SK-N-MC (cell line): Measurements from ENCODE around the gene GPC6.

Experiments
- DNase-seq: peaks from one replicate; pipeline ENCODE4 v3.0.0-alpha.2; 2011; ENCODE audit warnings: low read depth, low spot score
- H3K27ac ChIP-seq: fragments of 200-600 bp; sonication (generic); 2 replicates; pipeline ENCODE4 v1.5.1; 2016; ENCODE audit warnings: mixed run types
- H3K36me3 ChIP-seq: fragments of 200-600 bp; sonication (generic); 2 replicates; pipeline ENCODE4 v1.6.1; 2017; ENCODE audit warnings: antibody characterized with exemption, low read length, mixed read lengths; ENCODE audit not compliant: insufficient read depth
- H3K4me3 ChIP-seq: fragments of 200-600 bp; sonication (generic); 2 replicates; pipeline ENCODE4 v1.5.1; 2016
- H3K9ac ChIP-seq: fragments of 200-600 bp; sonication (generic); 2 replicates; pipeline ENCODE4 v1.8.0; 2017; ENCODE audit warnings: mixed run types, mixed read lengths; ENCODE audit not compliant: insufficient read length
- H3K9me3 ChIP-seq: fragments of 200-600 bp; sonication (generic); 2 replicates; pipeline ENCODE4 v1.6.1; 2017; ENCODE audit warnings: low read depth, mild to moderate bottlenecking, antibody characterized with exemption, low read length, moderate library complexity, mixed read lengths
- EZH2 ChIP-seq: fragments of 200-600 bp; sonication (generic); IDR thresholded peaks from one replicate; pipeline ENCODE4 v1.6.1; 2017; ENCODE audit warnings: antibody characterized with exemption
- FOXP2 ChIP-seq: optimal IDR thresholded peaks from 2 replicates; pipeline ENCODE3; 2011; ENCODE audit warnings: mild to moderate bottlenecking, moderate library complexity; ENCODE audit not compliant: insufficient read depth; ENCODE audit errors: extremely low read length, control extremely low read depth
- POLR2AphosphoS5 ChIP-seq: IDR thresholded peaks from 2 replicates; pipeline ENCODE4 v1.6.1; 2012; ENCODE audit warnings: mild to moderate bottlenecking, low read depth, low read length, borderline replicate concordance

GPC6 gene

DNA sequence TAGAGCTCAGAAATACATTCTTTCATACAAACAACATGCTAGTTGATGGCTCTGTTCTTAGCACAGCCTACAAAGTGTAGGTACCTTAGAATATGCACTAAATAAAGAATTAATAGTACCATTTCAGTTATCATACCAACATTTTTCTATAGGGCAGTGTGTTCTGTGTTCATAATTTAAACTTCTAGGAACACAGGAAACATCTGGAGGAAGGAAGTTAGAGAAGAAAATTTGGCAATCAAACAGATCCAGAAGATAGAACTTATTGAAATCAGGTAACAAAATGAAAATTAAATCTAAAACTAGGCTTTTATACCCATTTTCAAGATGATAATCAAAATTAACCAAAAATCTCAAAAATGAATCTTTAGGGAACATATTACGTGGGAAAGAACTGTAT lies 725.3 kb downstream of the GPC6 start:
- Histone ChIP-seq H3K36me3 (no peaks in the 10 kb centered on the region), H3K27ac (no peak overlapping the region), H3K9ac (no peak overlapping the region), H3K4me3 (no peak overlapping the region), H3K9me3 (no peaks in the 10 kb centered on the region)
- no peak for DNase-seq
- TF ChIP-seq POLR2AphosphoS5, result no peak
- TF ChIP-seq EZH2, result no peak
- no peak for TF ChIP-seq FOXP2

DNA sequence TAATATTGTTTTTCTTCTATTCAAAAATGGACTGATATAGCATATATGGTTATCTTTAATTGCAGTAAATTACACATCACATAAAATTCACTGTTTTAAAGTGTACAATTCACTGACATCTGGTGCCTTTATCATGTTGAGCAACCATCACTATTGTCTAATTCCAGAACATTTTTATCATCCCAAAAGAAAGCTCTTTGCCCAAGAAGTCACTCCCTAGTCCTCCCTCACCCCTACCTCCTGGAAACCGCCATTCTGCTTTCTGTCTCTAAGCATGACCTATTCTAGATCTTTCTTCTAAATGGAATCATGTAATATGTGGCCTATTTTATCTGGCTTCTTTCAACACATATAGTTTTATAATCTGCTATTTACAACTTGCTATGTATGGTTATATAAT lies 727.2 kb downstream of the GPC6 start:
- no peaks in the 10 kb centered on the region for H3K9me3 ChIP-seq
- no peak overlapping the region for H3K27ac ChIP-seq
- no peak overlapping the region for H3K9ac ChIP-seq
- no peaks in the 10 kb centered on the region for H3K36me3 ChIP-seq
- TF ChIP-seq EZH2 (no peak), FOXP2 (no peak), POLR2AphosphoS5 (no peak)
- no peak for DNase-seq
- no peak overlapping the region for H3K4me3 ChIP-seq

DNA sequence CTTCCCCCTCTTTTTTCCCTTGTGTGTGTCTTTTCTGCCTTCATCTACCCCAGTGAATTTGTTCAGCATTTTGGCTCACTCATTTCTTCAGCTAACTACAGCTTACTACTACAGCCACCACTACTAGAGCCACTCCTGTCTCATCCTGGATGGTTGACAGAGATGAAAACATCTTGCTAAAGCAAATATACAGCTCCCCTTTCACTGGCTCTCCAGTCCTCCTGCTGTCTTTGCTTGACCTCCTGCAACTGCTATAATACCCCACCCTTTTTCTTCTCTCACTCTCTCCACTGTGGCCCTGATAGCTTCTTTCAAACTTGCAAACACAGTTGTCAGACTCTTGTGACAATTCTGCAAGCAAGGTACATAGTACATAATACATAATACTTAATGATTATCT lies 729.3 kb downstream of the GPC6 start:
- Histone ChIP-seq H3K36me3 (no peaks in the 10 kb centered on the region), H3K9ac (no peak overlapping the region), H3K9me3 (no peaks in the 10 kb centered on the region), H3K27ac (no peak overlapping the region), H3K4me3 (no peak overlapping the region)
- no peak for DNase-seq
- TF ChIP-seq POLR2AphosphoS5, result no peak
- no peak for TF ChIP-seq FOXP2
- TF ChIP-seq EZH2, result no peak

DNA sequence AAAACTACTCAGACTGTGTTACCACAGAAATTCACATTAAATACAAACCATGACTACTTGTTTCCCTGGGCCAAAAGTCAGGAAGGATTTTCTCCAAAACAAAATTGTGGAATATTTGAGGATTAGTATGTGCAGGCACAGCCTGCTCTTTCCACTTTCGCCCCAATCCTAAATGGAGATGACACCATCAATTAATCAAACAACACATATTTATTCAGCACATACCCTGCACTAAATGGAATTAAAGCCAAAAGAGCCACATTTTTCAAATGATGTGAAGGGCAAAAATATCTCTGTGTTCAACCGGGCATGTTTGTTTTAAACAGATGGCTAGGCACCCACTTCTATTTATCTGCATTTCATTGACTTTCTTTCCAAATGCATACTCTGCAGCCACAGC lies 729.8 kb downstream of the GPC6 start:
- Histone ChIP-seq H3K9ac (no peak overlapping the region), H3K4me3 (no peak overlapping the region), H3K9me3 (no peaks in the 10 kb centered on the region), H3K36me3 (no peaks in the 10 kb centered on the region), H3K27ac (no peak overlapping the region)
- TF ChIP-seq EZH2 (no peak), FOXP2 (no peak), POLR2AphosphoS5 (no peak)
- no peak for DNase-seq

DNA sequence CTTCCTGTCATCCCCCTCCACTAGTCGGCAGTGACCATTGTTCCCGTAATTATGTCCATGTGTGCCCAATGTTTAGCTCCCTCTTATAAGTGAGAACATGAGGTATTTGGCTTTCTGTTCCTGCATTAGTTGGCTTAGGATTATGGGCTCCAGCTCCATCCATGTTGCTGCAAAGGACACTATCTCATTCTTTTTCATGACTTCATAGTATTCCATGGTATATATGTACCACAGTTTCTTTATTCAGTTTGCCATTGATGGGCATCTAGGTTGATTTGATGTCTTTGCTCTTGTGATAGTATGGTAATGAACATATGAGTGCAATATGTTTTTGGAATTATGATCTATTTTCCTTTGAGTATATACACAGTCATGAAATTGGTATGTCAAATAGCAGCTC lies 730.8 kb downstream of the GPC6 start:
- DNase-seq, result no peak
- no peak overlapping the region for H3K27ac ChIP-seq
- TF ChIP-seq EZH2 (no peak), POLR2AphosphoS5 (no peak), FOXP2 (no peak)
- H3K9ac ChIP-seq, result no peak overlapping the region
- no peaks in the 10 kb centered on the region for H3K36me3 ChIP-seq
- no peaks in the 10 kb centered on the region for H3K9me3 ChIP-seq
- no peak overlapping the region for H3K4me3 ChIP-seq

DNA sequence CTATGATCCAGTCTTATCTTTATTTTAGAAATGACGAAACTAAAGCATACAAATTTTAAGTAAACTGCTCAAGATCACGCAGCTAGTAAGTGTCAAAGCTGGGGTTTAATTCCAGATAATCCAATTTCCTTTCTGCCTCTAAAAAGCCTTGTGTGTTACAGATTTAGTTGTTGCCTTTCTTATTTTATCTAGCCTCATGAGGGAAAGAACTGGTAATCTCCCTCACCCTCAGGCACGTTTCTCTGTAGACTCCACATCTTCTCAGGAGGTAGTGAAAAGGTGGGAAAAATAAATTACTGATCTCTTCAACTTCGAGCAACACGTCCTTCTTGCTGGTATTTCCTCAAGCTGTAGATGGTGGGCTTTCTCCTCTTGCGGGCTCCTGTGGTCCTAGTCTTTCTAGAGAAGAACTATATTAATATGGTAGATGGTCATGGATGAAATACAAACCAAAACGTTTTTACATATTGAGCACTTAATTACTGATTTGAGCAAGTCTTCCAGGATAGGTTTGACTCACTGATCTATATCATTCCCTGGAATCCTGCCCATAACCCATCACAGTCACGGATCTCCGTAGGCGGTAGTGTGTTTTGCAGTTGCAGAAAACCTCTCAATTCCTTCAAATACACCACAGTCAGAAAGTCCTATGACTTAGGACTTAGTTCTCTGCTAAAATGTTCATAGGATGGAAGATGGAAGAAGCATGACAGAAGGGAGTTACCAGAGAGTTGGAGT lies 733.4 kb downstream of the GPC6 start:
- no peak for DNase-seq
- Histone ChIP-seq H3K4me3 (no peak overlapping the region), H3K9me3 (no peaks in the 10 kb centered on the region), H3K9ac (no peak overlapping the region), H3K36me3 (no peaks in the 10 kb centered on the region), H3K27ac (no peak overlapping the region)
- TF ChIP-seq EZH2 (no peak), POLR2AphosphoS5 (no peak), FOXP2 (no peak)

DNA sequence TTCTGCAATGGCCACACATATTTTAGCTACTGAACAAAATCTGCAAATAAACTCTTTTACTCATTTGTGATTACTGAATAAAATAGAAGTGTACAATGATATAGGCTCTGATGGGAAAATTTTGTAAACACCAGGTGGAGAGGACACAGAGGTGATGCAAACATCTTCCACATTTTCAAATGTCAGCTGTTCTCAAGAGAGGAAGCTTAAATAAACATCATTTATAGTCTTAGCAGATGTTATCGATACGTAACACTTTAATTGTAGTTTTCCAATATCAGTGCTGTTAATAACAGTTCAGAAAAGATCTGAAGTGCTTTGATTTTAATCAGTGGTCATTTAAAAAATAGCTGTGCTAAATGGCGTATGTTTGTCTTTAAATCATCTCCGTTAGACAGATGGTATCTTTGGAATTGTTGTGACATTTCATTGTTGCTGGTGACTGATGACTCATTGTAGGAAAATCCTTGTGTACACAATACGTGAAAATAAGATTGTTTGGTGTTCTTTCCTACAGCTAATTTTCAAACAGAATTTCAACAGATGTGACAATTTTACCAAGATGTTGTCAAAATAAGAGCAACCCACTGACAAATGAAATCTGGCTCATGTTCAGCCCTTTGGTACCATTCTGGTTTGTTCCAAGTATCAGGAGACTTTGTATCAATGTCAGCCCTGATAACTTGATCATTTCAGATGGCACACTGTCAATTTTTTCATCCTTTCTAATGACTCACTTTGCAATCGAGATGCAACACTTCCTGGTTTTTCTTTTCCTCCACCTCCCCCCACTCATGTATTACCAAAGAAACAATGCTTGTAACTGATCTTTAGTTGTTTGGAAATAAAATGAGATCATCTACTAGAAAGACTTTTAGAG lies 736.9 kb downstream of the GPC6 start:
- Histone ChIP-seq H3K9me3 (no peaks in the 10 kb centered on the region), H3K9ac (no peak overlapping the region), H3K36me3 (no peaks in the 10 kb centered on the region), H3K27ac (no peak overlapping the region), H3K4me3 (no peak overlapping the region)
- DNase-seq, result no peak
- TF ChIP-seq FOXP2 (no peak), EZH2 (no peak), POLR2AphosphoS5 (no peak)

DNA sequence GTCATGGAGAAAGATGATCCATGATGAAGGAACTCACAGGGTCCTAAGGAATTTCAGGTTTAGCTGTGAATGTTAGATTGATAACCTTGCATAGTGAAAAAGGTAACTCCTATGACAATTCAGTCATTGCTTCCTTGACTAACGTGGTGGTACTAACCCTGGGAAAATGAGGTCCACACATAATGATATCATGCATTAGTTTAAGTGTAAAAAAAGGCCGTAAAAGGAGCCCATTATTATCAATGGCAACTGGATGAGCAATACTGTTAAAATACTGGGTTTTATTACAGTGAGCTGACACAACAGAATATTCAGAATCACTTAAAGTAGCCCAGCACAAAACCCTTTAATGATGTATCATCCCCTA lies 737.5 kb downstream of the GPC6 start:
- Histone ChIP-seq H3K27ac (no peak overlapping the region), H3K36me3 (no peaks in the 10 kb centered on the region), H3K4me3 (no peak overlapping the region), H3K9me3 (no peaks in the 10 kb centered on the region), H3K9ac (no peak overlapping the region)
- no peak for DNase-seq
- TF ChIP-seq POLR2AphosphoS5 (no peak), FOXP2 (no peak), EZH2 (no peak)
